GM21528 (cell line): ENCODE measurements around the gene FAM24A.

Experiments
- ATAC-seq: cut with Tn5 transposase; IDR thresholded peaks from one replicate; pipeline ENCODE4 v1.9.1; 2021; ENCODE audit warnings: mild to moderate bottlenecking, moderate library complexity; ENCODE audit not compliant: unreplicated experiment, low FRiP score

FAM24A gene

GRCh38 chr10:122915700-122916099, 5.3 kb downstream of the FAM24A start:
- no peak for ATAC-seq

GRCh38 chr10:122930140-122930539, 19.7 kb downstream of the FAM24A start:
- no peak for ATAC-seq

GRCh38 chr10:122931088-122931906, 20.9 kb downstream of the FAM24A start:
- no peak for ATAC-seq

- no peak for ATAC-seq
Measured at GRCh38 chr10:122939133-122939855, 28.9 kb downstream of the FAM24A start.

- ATAC-seq = no peak
Measured at GRCh38 chr10:122939856-122940543, 29.6 kb downstream of the FAM24A start.

- ATAC-seq = no peak
Measured at GRCh38 chr10:122949296-122949695, 38.9 kb downstream of the FAM24A start.

- ATAC-seq = peak; percentile 100
Measured at GRCh38 chr10:122953902-122954730, 43.7 kb downstream of the FAM24A start, which contains the start of gene C10orf88. TSS of gene C10orf88 (minus strand) at chr10:122954227. CDS start at chr10:122954178, 49 bp downstream.

- no peak for ATAC-seq
Measured at GRCh38 chr10:122954731-122955050, 44.3 kb downstream of the FAM24A start.

GRCh38 chr10:122955892-122956291, 45.5 kb downstream of the FAM24A start:
- ATAC-seq = no peak

GRCh38 chr10:122957474-122957873, 47.1 kb downstream of the FAM24A start:
- ATAC-seq = no peak

- ATAC-seq = no peak
Measured at GRCh38 chr10:122962405-122962804, 52.0 kb downstream of the FAM24A start.
